GM12864 (cell line): ENCODE data around the gene COX20.

ENCODE experiments used
- DNase-seq: peaks from one replicate; pipeline ENCODE4 v3.0.0-alpha.2; 2011; ENCODE audit warnings: low read depth
- H3K4me3 ChIP-seq: 2 replicates; pipeline ENCODE4 v1.5.1; 2011; ENCODE audit warnings: mild to moderate bottlenecking, low read depth, low read length, control low read depth
- CTCF ChIP-seq: IDR thresholded peaks from 2 replicates; pipeline ENCODE4 v1.5.1; 2011; ENCODE audit warnings: low read depth, mild to moderate bottlenecking, moderate library complexity, low read length, control low read depth, inconsistent platforms; ENCODE audit errors: missing control alignments

COX20 gene

GRCh38 chr1:244804841-244805240, 30.6 kb upstream of the COX20 start:
- H3K4me3 ChIP-seq, result no peak overlapping the region
- TF ChIP-seq CTCF, result no peak
- DNase-seq, result no peak

GRCh38 chr1:244807138-244807537, 28.3 kb upstream of the COX20 start:
- TF ChIP-seq CTCF, result no peak
- H3K4me3 ChIP-seq, result no peak overlapping the region
- DNase-seq, result no peak

GRCh38 chr1:244810221-244810620, 25.2 kb upstream of the COX20 start:
- H3K4me3 ChIP-seq, result no peak overlapping the region
- no peak for TF ChIP-seq CTCF
- no peak for DNase-seq

GRCh38 chr1:244813327-244813726, 22.1 kb upstream of the COX20 start:
- no peak for TF ChIP-seq CTCF
- DNase-seq, result no peak
- H3K4me3 ChIP-seq, result no peak overlapping the region

GRCh38 chr1:244815600-244816099, 19.8 kb upstream of the COX20 start:
- no peak for DNase-seq
- H3K4me3 ChIP-seq, result no peak overlapping the region
- TF ChIP-seq CTCF, result no peak

- no peak for TF ChIP-seq CTCF
- no peak overlapping the region for H3K4me3 ChIP-seq
- no peak for DNase-seq
Measured at GRCh38 chr1:244817415-244817894, 18.0 kb upstream of the COX20 start.

- H3K4me3 ChIP-seq, result no peak overlapping the region
- no peak for DNase-seq
- no peak for TF ChIP-seq CTCF
Measured at GRCh38 chr1:244820131-244820530, 15.3 kb upstream of the COX20 start.
